OCI-LY3 (cell line): ENCODE measurements around the gene CLEC2D.

Experiments
- CTCF ChIP-seq: fragments of 200-600, 300-600 bp; sonication (generic); IDR thresholded peaks from 2 replicates; pipeline ENCODE4 v1.5.1; 2014; ENCODE audit warnings: antibody characterized with exemption, low read length, low read depth
- EZH2phosphoT487 ChIP-seq: fragments of 200-600 bp; shearing (Covaris generic); IDR thresholded peaks from 2 replicates; pipeline ENCODE4 v1.6.1; 2018; ENCODE audit warnings: antibody characterized with exemption, mixed run types, low read depth

GRCh38 chr12:9646794-9647781, 22.4 kb upstream of the CLEC2D start:
- TF ChIP-seq CTCF (no peak), EZH2phosphoT487 (no peak)
